Neural progenitor cell (in vitro differentiated cells): Measurements from ENCODE around the gene PEMT. TPM values are rescaled to one million over a fixed set of nuclear protein-coding genes. Genes with fewer than 3 reads are reported as not detected.

Experiments used
- DNase-seq: peaks from one replicate; pipeline ENCODE4 v3.0.0-alpha.2; 2016; ENCODE audit warnings: low spot score
- H2AFZ ChIP-seq: fragments of 200-600 bp; sonication (generic); replicated peaks from 2 replicates; pipeline ENCODE4 v1.6.1; 2016; ENCODE audit warnings: antibody characterized with exemption
- H3F3A ChIP-seq: fragments of 200-600 bp; sonication (generic); 2 replicates; pipeline ENCODE4 v1.6.1; 2016; ENCODE audit warnings: antibody characterized with exemption, low read depth
- H3K27ac ChIP-seq: fragments of 200-600 bp; sonication (generic); 2 replicates; pipeline ENCODE4 v1.5.1; 2016; ENCODE audit warnings: mild to moderate bottlenecking
- H3K27me3 ChIP-seq: fragments of 200-600 bp; sonication (generic); 2 replicates; pipeline ENCODE4 v1.6.1; 2016; ENCODE audit warnings: mild to moderate bottlenecking, moderate library complexity
- H3K36me3 ChIP-seq: fragments of 200-600 bp; sonication (generic); 2 replicates; pipeline ENCODE4 v1.5.1; 2016
- H3K4me1 ChIP-seq: fragments of 200-600 bp; sonication (generic); 2 replicates; pipeline ENCODE4 v1.6.1; 2016; ENCODE audit warnings: mixed run types
- H3K4me2 ChIP-seq: fragments of 200-600 bp; sonication (generic); 2 replicates; pipeline ENCODE4 v1.6.1; 2016
- H3K4me3 ChIP-seq: fragments of 200-600 bp; sonication (generic); 2 replicates; pipeline ENCODE4 v1.5.1; 2016
- H3K79me2 ChIP-seq: fragments of 200-600 bp; sonication (generic); 2 replicates; pipeline ENCODE4 v1.6.1; 2016; ENCODE audit warnings: low read depth
- H3K9ac ChIP-seq: fragments of 200-600 bp; sonication (generic); 2 replicates; pipeline ENCODE4 v1.6.1; 2016
- H3K9me3 ChIP-seq: fragments of 200-600 bp; sonication (generic); 2 replicates; pipeline ENCODE4 v1.5.1; 2016; ENCODE audit warnings: low read depth
- H4K20me1 ChIP-seq: fragments of 200-600 bp; sonication (generic); 2 replicates; pipeline ENCODE4 v1.6.1; 2016; ENCODE audit warnings: low read depth
- H3K27ac Mint-ChIP-seq: 3 replicates; pipeline ENCODE4 v1.8.0; 2021; ENCODE audit warnings: mixed read lengths
- H3K27me3 Mint-ChIP-seq: 2 replicates; pipeline ENCODE4 v1.8.0; 2022; ENCODE audit warnings: low read depth, mild to moderate bottlenecking, inconsistent platforms, moderate library complexity, mixed read lengths; ENCODE audit not compliant: insufficient read depth
- H3K36me3 Mint-ChIP-seq: 3 replicates; pipeline ENCODE4 v1.8.0; 2021; ENCODE audit warnings: mixed read lengths
- H3K4me1 Mint-ChIP-seq: 3 replicates; pipeline ENCODE4 v1.8.0; 2021; ENCODE audit warnings: mixed read lengths
- H3K4me3 Mint-ChIP-seq: 3 replicates; pipeline ENCODE4 v1.8.0; 2021; ENCODE audit warnings: mild to moderate bottlenecking, moderate library complexity, mixed read lengths
- H3K9me3 Mint-ChIP-seq: 3 replicates; pipeline ENCODE4 v1.8.0; 2020; ENCODE audit warnings: mixed read lengths
- EZH2 ChIP-seq: fragments of 200-600 bp; sonication (generic); IDR thresholded peaks from 2 replicates; pipeline ENCODE4 v1.6.1; 2017; ENCODE audit warnings: antibody characterized with exemption, mild to moderate bottlenecking, moderate library complexity
- EZH2phosphoT487 ChIP-seq: fragments of 200-600 bp; sonication (generic); IDR thresholded peaks from 2 replicates; pipeline ENCODE4 v1.6.1; 2017; ENCODE audit warnings: antibody characterized with exemption
- total RNA-seq: library from RNA; depleted of rRNA; stranded (reverse); fragments of >200 nt; gene quantifications from 2 replicates; pipeline ENCODE4 v1.2.3, GENCODE V29; 2015; ENCODE audit warnings: low replicate concordance
- TF ChIP-seq, protein P1 (sequence below): fragments of 200-600 bp; sonication (generic); IDR thresholded peaks from 2 replicates; pipeline ENCODE4 v1.5.1; 2017; ENCODE audit warnings: antibody characterized with exemption, mild to moderate bottlenecking

The PEMT gene
- total RNA-seq, 1 donor from 2014 or later = 17.7 TPM

DNA sequence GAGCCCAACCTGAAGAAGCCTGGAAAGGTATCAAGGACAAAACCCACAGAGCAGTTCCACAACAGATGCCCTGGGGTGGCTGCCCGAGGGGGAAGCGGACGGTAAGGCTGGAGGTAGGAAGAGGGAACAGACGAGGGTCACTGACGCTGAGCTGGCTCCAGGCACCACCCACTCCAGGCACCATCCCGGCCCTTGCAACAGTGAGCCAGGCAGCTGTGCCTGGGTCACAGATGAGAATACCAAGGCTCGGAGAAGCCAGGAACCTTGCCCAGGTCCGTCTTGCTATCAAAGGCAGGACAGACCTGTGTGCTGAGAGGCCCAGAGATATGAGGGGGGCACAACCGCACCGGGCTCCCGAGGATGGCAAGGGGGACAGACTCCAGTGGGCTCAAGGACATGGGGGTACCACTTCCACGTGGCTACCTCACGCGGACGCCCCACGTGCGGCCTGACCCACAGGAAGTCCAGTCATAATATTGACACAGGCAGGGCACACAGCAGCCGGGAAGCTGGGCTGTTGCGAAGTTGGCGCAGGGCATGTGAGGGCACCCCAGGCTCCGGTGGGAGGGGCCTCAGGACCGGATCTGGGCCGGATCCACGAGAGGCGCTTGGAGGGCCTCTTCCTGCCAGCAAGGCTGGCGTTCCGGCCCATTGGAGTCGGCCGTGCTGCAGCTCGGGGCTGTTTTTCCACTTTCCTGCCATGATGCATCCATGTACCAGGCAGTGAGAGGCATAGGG, 29.9 kb downstream of the PEMT start:
- no peaks in the 10 kb centered on the region for H3F3A ChIP-seq
- no peak overlapping the region for H3K9ac ChIP-seq
- no peaks in the 10 kb centered on the region for H3K27me3 ChIP-seq
- H3K27ac ChIP-seq = no peak overlapping the region
- no peak overlapping the region for H3K4me2 ChIP-seq
- H3K27me3 Mint-ChIP-seq = peaks cover 3% of the 10 kb centered on the region
- no peak overlapping the region for H2AFZ ChIP-seq
- H3K9me3 ChIP-seq = no peaks in the 10 kb centered on the region
- peaks cover 12% of the 10 kb centered on the region for H3K4me1 ChIP-seq
- H3K4me3 Mint-ChIP-seq = no peak overlapping the region
- H3K79me2 ChIP-seq = no peaks in the 10 kb centered on the region
- peaks cover 3% of the 10 kb centered on the region for H4K20me1 ChIP-seq
- peaks cover 16% of the 10 kb centered on the region for H3K4me1 Mint-ChIP-seq
- H3K4me3 ChIP-seq = no peak overlapping the region
- no peaks in the 10 kb centered on the region for H3K36me3 ChIP-seq
- no peaks in the 10 kb centered on the region for H3K9me3 Mint-ChIP-seq
- TF ChIP-seq, protein P1, sequence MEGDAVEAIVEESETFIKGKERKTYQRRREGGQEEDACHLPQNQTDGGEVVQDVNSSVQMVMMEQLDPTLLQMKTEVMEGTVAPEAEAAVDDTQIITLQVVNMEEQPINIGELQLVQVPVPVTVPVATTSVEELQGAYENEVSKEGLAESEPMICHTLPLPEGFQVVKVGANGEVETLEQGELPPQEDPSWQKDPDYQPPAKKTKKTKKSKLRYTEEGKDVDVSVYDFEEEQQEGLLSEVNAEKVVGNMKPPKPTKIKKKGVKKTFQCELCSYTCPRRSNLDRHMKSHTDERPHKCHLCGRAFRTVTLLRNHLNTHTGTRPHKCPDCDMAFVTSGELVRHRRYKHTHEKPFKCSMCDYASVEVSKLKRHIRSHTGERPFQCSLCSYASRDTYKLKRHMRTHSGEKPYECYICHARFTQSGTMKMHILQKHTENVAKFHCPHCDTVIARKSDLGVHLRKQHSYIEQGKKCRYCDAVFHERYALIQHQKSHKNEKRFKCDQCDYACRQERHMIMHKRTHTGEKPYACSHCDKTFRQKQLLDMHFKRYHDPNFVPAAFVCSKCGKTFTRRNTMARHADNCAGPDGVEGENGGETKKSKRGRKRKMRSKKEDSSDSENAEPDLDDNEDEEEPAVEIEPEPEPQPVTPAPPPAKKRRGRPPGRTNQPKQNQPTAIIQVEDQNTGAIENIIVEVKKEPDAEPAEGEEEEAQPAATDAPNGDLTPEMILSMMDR = no peak
- TF ChIP-seq EZH2 (no peak), EZH2phosphoT487 (no peak)
- H3K36me3 Mint-ChIP-seq = no peaks in the 10 kb centered on the region
- H3K27ac Mint-ChIP-seq = peak overlapping the region; percentile 42
- DNase-seq = no peak

DNA sequence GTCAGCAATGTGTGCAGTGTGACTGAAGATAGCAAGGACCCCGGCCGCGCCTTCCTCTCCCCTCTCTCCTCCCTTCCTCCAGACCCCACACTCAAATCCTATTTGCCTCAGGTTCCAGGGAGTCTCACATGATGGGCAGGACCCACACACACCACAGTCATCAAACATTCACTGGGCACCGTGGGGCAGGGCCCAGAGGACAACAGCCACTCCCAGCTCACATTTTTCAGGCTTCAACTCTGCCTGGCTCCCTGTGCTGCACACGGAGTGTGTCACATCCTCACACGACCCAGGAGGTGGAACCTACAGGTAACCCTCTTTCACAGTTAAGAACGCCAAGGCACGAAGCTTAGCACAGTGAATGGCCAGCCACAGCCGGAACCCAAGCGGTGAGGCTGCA, 30.5 kb downstream of the PEMT start:
- Histone ChIP-seq H3K9me3 (no peaks in the 10 kb centered on the region), H3K4me1 (peaks cover 12% of the 10 kb centered on the region), H3K27me3 (no peaks in the 10 kb centered on the region), H3F3A (no peaks in the 10 kb centered on the region), H3K4me2 (no peak overlapping the region), H3K27ac (no peak overlapping the region), H3K4me3 (no peak overlapping the region), H2AFZ (no peak overlapping the region), H3K79me2 (no peaks in the 10 kb centered on the region), H3K9ac (no peak overlapping the region), H4K20me1 (peaks cover 3% of the 10 kb centered on the region), H3K36me3 (no peaks in the 10 kb centered on the region)
- H3K4me3 Mint-ChIP-seq = no peak overlapping the region
- H3K36me3 Mint-ChIP-seq = no peaks in the 10 kb centered on the region
- peaks cover 17% of the 10 kb centered on the region for H3K4me1 Mint-ChIP-seq
- DNase-seq = no peak
- TF ChIP-seq, protein P1 = no peak
- TF ChIP-seq EZH2phosphoT487 (no peak), EZH2 (no peak)
- H3K9me3 Mint-ChIP-seq = no peaks in the 10 kb centered on the region
- H3K27me3 Mint-ChIP-seq = peaks cover 3% of the 10 kb centered on the region
- peak overlapping the region; percentile 42 for H3K27ac Mint-ChIP-seq

DNA sequence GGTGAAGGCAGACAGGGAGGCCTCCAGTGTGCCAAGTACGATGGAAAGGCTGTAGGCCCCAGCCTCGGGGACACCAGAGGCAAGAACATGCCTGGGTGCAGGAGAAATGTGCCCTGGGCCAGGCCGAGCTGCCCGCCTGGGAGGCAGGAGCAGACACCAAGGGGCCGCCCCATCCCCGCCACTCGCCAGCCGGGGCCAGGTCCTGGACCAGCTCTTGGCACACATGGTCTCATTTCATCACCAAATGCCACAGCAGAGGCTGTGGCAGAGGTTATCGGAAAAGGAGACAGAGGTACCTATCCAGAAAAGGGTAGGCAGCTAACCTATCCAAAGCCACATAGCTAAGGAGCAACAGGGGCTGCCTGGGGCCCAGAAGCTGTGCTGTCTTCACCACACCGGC, 31.3 kb downstream of the PEMT start:
- H3K36me3 ChIP-seq = no peaks in the 10 kb centered on the region
- peak overlapping the region; percentile 27 for H3K9ac ChIP-seq
- no peak for DNase-seq
- no peak overlapping the region for H3K27ac Mint-ChIP-seq
- no peaks in the 10 kb centered on the region for H3K79me2 ChIP-seq
- no peak overlapping the region for H3K27ac ChIP-seq
- no peaks in the 10 kb centered on the region for H3K27me3 ChIP-seq
- no peaks in the 10 kb centered on the region for H3F3A ChIP-seq
- TF ChIP-seq EZH2phosphoT487 (no peak), EZH2 (no peak)
- TF ChIP-seq, protein P1 = no peak
- H3K36me3 Mint-ChIP-seq = no peaks in the 10 kb centered on the region
- H3K4me2 ChIP-seq = no peak overlapping the region
- H3K9me3 Mint-ChIP-seq = no peaks in the 10 kb centered on the region
- no peaks in the 10 kb centered on the region for H3K9me3 ChIP-seq
- H3K4me3 ChIP-seq = no peak overlapping the region
- peaks cover 2% of the 10 kb centered on the region for H3K27me3 Mint-ChIP-seq
- no peak overlapping the region for H2AFZ ChIP-seq
- peaks cover 3% of the 10 kb centered on the region for H4K20me1 ChIP-seq
- H3K4me1 ChIP-seq = peaks cover 8% of the 10 kb centered on the region
- peaks cover 14% of the 10 kb centered on the region for H3K4me1 Mint-ChIP-seq
- no peak overlapping the region for H3K4me3 Mint-ChIP-seq
